B cell (primary cell): ENCODE measurements around the gene POLR2J. TPM values are rescaled to one million over a fixed set of nuclear protein-coding genes. Genes with fewer than 3 reads are reported as not detected.

Experiments used
- ATAC-seq: fragments of 200-7000 bp; cut with Tn5 transposase; one replicate; pipeline ENCODE4 v1.10.0; 2021; ENCODE audit warnings: low read depth, mild to moderate bottlenecking, moderate number of reproducible peaks, moderate library complexity
- CTCF ChIA-PET: fragments of 350-600 bp; sonication (Branson Sonifier 250); formaldehyde crosslinking; loops from one replicate; lab custom pipeline; 2021; ENCODE audit warnings: antibody characterized with exemption, inconsistent platforms; lab: Charles Lee
- POLR2A ChIA-PET: fragments of 350-600 bp; sonication (Branson Sonifier 250); formaldehyde crosslinking; loops from one replicate; lab custom pipeline; 2021; ENCODE audit warnings: antibody characterized with exemption; lab: Charles Lee
- DNase-seq: peaks from one replicate; pipeline ENCODE4 v3.0.0; 2013
- H2AFZ ChIP-seq: 2 replicates; pipeline ENCODE4 v1.6.1; 2012; ENCODE audit warnings: mild to moderate bottlenecking, low read depth, low read length; ENCODE audit not compliant: insufficient read depth, poor library complexity, severe bottlenecking
- H3K27ac ChIP-seq, 2 donors: 1 replicate in 1 of 2; 2 replicates in 1 of 2; pipeline ENCODE4 v1.5.1; 2012 to 2013; ENCODE audit warnings: low read length in 2 of 2, mild to moderate bottlenecking in 2 of 2, moderate library complexity in 1 of 2
- H3K27me3 ChIP-seq, 4 experiments: fragments of 200-600 bp in 1 of 4; sonication (generic) in 1 of 4; replicated peaks in 1 of 4; 1 replicate in 2 of 4; 2 replicates in 2 of 4; pipeline versions ENCODE4 v1.6.1 to v1.7.0; 2013 to 2016; ENCODE audit warnings: low read length in 3 of 4, mild to moderate bottlenecking in 2 of 4, mixed read lengths in 1 of 4, moderate library complexity in 1 of 4; ENCODE audit not compliant: insufficient read depth in 4 of 4, control insufficient read depth in 3 of 4; ENCODE audit errors: control extremely low read depth in 1 of 4
- H3K36me3 ChIP-seq, 2 experiments: replicated peaks in 1 of 2; 1 replicate in 1 of 2; 2 replicates in 1 of 2; pipeline versions ENCODE4 v1.6.1 to v1.7.1; 2013; ENCODE audit warnings: low read length in 1 of 2; ENCODE audit not compliant: insufficient read depth in 2 of 2, control insufficient read depth in 1 of 2; ENCODE audit errors: control extremely low read depth in 1 of 2, extremely low read depth in 1 of 2
- H3K4me1 ChIP-seq, 2 donors: fragments of 200-600 bp in 1 of 2; sonication (generic) in 1 of 2; 1 replicate in 1 of 2; 2 replicates in 1 of 2; pipeline versions ENCODE4 v1.5.1 to v1.6.1; 2013 to 2017; ENCODE audit warnings: low read length in 2 of 2; ENCODE audit not compliant: control insufficient read depth in 2 of 2, insufficient read depth in 2 of 2
- H3K4me2 ChIP-seq: replicated peaks from 2 replicates; pipeline ENCODE3; 2012; ENCODE audit warnings: mild to moderate bottlenecking, low read depth, low read length; ENCODE audit not compliant: poor library complexity, severe bottlenecking
- H3K4me3 ChIP-seq, 5 experiments: fragments of 200-600 bp in 1 of 5; sonication (generic) in 1 of 5; 1 replicate in 3 of 5; 2 replicates in 2 of 5; pipeline versions ENCODE4 v1.5.1 to v1.7.0; 2011 to 2016; ENCODE audit warnings: low read length in 4 of 5, mild to moderate bottlenecking in 4 of 5, low read depth in 2 of 5, control low read depth in 1 of 5, moderate library complexity in 1 of 5; ENCODE audit not compliant: insufficient read depth in 1 of 5; ENCODE audit errors: control extremely low read depth in 1 of 5, extremely low read depth in 1 of 5
- H3K79me2 ChIP-seq: fragments of 200-600 bp; sonication (generic); one replicate; pipeline ENCODE4 v1.6.0; 2016; ENCODE audit warnings: low read length; ENCODE audit not compliant: control insufficient read depth, insufficient read depth
- H3K9ac ChIP-seq: fragments of 200-600 bp; sonication (generic); 2 replicates; pipeline ENCODE4 v1.6.1; 2017; ENCODE audit warnings: mild to moderate bottlenecking, low read length, moderate library complexity
- H3K9me3 ChIP-seq, 3 donors: one replicate each; pipeline versions ENCODE4 v1.6.1 to v1.7.1; 2013; ENCODE audit warnings: low read length in 2 of 3; ENCODE audit not compliant: control insufficient read depth in 2 of 3, insufficient read depth in 1 of 3; ENCODE audit errors: control extremely low read depth in 1 of 3
- H4K20me1 ChIP-seq: 2 replicates; pipeline ENCODE4 v1.6.0; 2012; ENCODE audit warnings: mild to moderate bottlenecking, low read length; ENCODE audit not compliant: insufficient read depth, control insufficient read depth, poor library complexity, severe bottlenecking
- H3K27ac Mint-ChIP-seq: one replicate; pipeline ENCODE4 v1.8.0; 2021; ENCODE audit warnings: mixed read lengths
- H3K27me3 Mint-ChIP-seq: one replicate; pipeline ENCODE4 v1.8.0; 2021; ENCODE audit warnings: mixed read lengths
- H3K4me1 Mint-ChIP-seq: one replicate; pipeline ENCODE4 v1.8.0; 2021; ENCODE audit warnings: mixed read lengths
- H3K4me3 Mint-ChIP-seq: one replicate; pipeline ENCODE4 v1.8.0; 2021; ENCODE audit warnings: mixed read lengths
- H3K9me3 Mint-ChIP-seq: one replicate; pipeline ENCODE4 v1.8.0; 2022; ENCODE audit warnings: mixed read lengths; ENCODE audit not compliant: insufficient read depth
- EZH2 ChIP-seq: IDR thresholded peaks from 2 replicates; pipeline ENCODE4 v1.6.1; 2012; ENCODE audit warnings: borderline replicate concordance, low read depth, mild to moderate bottlenecking, moderate library complexity, low read length; ENCODE audit not compliant: insufficient read depth, poor library complexity, severe bottlenecking
- WGBS: methylation state at CpG from one replicate; pipeline ENCODE4 v1.1.5; 2013; ENCODE audit warnings: missing lambda C conversion rate; ENCODE audit not compliant: insufficient coverage; 5-methylcytosine and 5-hydroxymethylcytosine counted together
- intact Hi-C: fragments of 100-400 bp; cut with micrococcal nuclease; formaldehyde crosslinking; loops from one replicate; pipeline ENCODE4 v1.10.0; 2022
- polyA plus RNA-seq: library from polyadenylated mRNA; depleted of rRNA; stranded (reverse); fragments of >200 nt; gene quantifications from 2 replicates; pipeline ENCODE4 v1.2.3, GENCODE V29; 2012
- total RNA-seq, 2 donors: library from RNA; stranded (reverse); fragments of 120-200 nt in 1 of 2; gene quantifications; 1 replicate in 1 of 2; 2 replicates in 1 of 2; pipeline versions ENCODE4 v1.2.3 to v1.2.4, GENCODE V29; 2013 to 2022
- TF ChIP-seq, protein P1 (sequence below): fragments of 200-600 bp; IDR thresholded peaks from one replicate; pipeline ENCODE4 v1.8.0; 2022; ENCODE audit warnings: antibody characterized with exemption, mild to moderate bottlenecking

POLR2J gene
- total and polyA plus RNA-seq, 2 donors (not counting 1 experiment from before 2014, with no cell fraction given), result 34.0 to 83.0 TPM

DNA sequence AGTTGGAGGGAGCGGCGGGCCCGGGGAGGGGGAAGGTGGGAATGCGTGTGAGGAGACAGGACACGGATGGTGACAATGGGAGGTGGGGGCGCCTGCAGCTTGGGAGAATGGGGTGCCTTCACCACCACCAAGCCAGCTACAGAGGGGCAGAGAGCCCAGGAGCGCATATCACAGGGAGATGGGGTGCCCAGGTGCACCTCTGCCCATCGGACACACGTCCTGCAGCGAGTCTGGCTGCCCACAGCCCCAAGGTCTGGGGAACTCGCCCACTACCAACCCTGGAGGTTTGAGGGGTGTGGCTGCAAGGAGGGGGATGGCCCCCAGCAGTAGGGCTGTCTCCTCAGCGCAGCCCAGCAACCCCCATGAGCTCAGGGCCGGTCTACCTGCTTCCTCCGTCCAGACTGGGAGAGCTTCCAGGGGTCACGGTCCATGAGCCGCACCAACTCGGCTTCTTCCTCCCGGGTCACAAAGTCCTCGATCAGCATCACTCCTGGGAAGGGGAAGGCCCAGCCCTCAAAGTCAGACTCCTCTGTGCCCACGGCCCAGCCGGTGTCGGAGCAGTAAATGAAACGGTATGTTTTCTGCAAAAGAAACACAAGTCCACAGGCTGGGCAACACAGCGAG is 19.4 kb downstream of the POLR2J start:
- TF ChIP-seq, protein P1, sequence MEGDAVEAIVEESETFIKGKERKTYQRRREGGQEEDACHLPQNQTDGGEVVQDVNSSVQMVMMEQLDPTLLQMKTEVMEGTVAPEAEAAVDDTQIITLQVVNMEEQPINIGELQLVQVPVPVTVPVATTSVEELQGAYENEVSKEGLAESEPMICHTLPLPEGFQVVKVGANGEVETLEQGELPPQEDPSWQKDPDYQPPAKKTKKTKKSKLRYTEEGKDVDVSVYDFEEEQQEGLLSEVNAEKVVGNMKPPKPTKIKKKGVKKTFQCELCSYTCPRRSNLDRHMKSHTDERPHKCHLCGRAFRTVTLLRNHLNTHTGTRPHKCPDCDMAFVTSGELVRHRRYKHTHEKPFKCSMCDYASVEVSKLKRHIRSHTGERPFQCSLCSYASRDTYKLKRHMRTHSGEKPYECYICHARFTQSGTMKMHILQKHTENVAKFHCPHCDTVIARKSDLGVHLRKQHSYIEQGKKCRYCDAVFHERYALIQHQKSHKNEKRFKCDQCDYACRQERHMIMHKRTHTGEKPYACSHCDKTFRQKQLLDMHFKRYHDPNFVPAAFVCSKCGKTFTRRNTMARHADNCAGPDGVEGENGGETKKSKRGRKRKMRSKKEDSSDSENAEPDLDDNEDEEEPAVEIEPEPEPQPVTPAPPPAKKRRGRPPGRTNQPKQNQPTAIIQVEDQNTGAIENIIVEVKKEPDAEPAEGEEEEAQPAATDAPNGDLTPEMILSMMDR, result no peak
- no peak for TF ChIP-seq EZH2
- ChIA-PET CTCF (interaction anchor here (46.3 kb wide), 1 partner anchor 48 kb away, joined by 1182 read pairs; no protein-coding TSS in a partner anchor), POLR2A (interaction anchor here (0.6 to 0.7 kb wide), 3 partner anchors 18 to 1577 kb away, joined by 4 to 5 read pairs (median 4); no protein-coding TSS in a partner anchor)
- Histone ChIP-seq H3K4me3 (no peak overlapping the region), H3K79me2 (peaks cover 63% of the 10 kb centered on the region), H2AFZ (no peak overlapping the region), H3K36me3 (peaks cover 1 to 36% of the 10 kb centered on the region in 2 experiments), H3K27ac (no peak overlapping the region), H3K4me2 (no peak overlapping the region), H3K9ac (no peak overlapping the region), H3K9me3 (no peaks in the 10 kb centered on the region), H3K4me1 (peaks cover 7 to 10% of the 10 kb centered on the region in 2 donors), H4K20me1 (peaks cover 11% of the 10 kb centered on the region), H3K27me3 (no peaks in the 10 kb centered on the region)
- Mint-ChIP-seq H3K27ac (peak overlapping the region; percentile 32), H3K27me3 (no peaks in the 10 kb centered on the region), H3K9me3 (no peaks in the 10 kb centered on the region), H3K4me1 (peaks cover 16% of the 10 kb centered on the region), H3K4me3 (no peak overlapping the region)
- ATAC-seq (no peak), DNase-seq (no peak)
- intact Hi-C loops, result no loop called here
- 98% methylated on average over 19 of the region's 24 CpGs for WGBS

DNA sequence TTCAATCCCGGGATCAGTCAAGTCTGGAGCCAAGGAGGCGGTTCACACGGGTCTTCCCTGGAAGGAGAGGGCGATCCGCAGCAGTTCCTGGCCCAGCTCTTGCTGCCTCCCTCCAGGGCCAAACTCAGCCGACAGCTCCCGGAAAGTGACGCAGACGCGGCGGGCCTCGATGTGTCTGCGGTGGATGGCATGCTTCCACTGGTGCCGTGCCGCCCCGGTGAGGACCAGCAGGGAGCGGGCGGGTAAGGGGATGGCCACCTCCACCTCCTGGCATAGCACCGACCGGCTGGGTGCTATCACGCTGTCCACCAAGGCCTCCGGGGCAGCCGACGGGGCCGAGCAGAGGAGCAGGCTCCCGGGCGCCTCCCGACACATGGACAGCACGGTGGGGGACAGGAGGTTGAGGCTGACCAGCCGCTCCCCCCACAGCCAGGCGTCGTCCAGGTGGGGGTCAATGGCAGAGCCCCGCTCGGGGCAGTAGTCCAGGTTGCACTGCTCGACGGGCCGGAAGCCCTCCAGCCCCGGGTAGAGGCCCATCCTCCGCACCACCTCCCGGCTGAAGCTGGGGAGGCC is 21.3 kb downstream of the POLR2J start:
- WGBS, result 98% methylated on average over 39 of the region's 40 CpGs
- no peak overlapping the region for H3K27ac ChIP-seq
- no peaks in the 10 kb centered on the region for H3K9me3 Mint-ChIP-seq
- no peak for DNase-seq
- ChIA-PET POLR2A (interaction anchor here (0.9 kb wide), 1 partner anchor 166 kb away, joined by 3 read pairs; no protein-coding TSS in a partner anchor), CTCF (interaction anchor here (46.3 kb wide), 1 partner anchor 46 kb away, joined by 1182 read pairs; no protein-coding TSS in a partner anchor)
- H3K9me3 ChIP-seq, result no peaks in the 10 kb centered on the region
- no peak overlapping the region for H3K4me2 ChIP-seq
- H3K4me3 ChIP-seq, result no peak overlapping the region
- no peak for TF ChIP-seq EZH2
- TF ChIP-seq, protein P1, result no peak
- H3K27me3 ChIP-seq, result no peaks in the 10 kb centered on the region
- intact Hi-C loops, result no loop called here
- H3K4me3 Mint-ChIP-seq, result no peak overlapping the region
- H2AFZ ChIP-seq, result no peak overlapping the region
- H3K9ac ChIP-seq, result no peak overlapping the region
- H3K4me1 Mint-ChIP-seq, result peaks cover 5% of the 10 kb centered on the region
- H3K4me1 ChIP-seq, result no peaks in the 10 kb centered on the region
- peaks cover 44% of the 10 kb centered on the region for H3K79me2 ChIP-seq
- no peak overlapping the region for H3K27ac Mint-ChIP-seq
- peaks cover 24% of the 10 kb centered on the region for H4K20me1 ChIP-seq
- no peak for ATAC-seq
- H3K36me3 ChIP-seq, result peaks cover 1 to 36% of the 10 kb centered on the region in 2 experiments
- no peaks in the 10 kb centered on the region for H3K27me3 Mint-ChIP-seq
